A549 (cell line): ENCODE results near the gene MCM5.

Experiments used
- BHLHE40 ChIP-seq: IDR thresholded peaks from 2 replicates; pipeline ENCODE4 v1.6.1; 2012; ENCODE audit warnings: low read depth, low read length, inconsistent platforms
- CHD2 ChIP-seq: fragments of 150-350 bp; IDR thresholded peaks from 2 replicates; pipeline ENCODE4 v1.6.1; 2014; ENCODE audit warnings: low read length; ENCODE audit not compliant: partially characterized antibody
- E2F6 ChIP-seq: IDR thresholded peaks from 2 replicates; pipeline ENCODE4 v1.6.1; 2012; ENCODE audit warnings: low read depth, borderline replicate concordance
- TP53 ChIP-seq: fragments of 250-450 bp; sonication (Bioruptor Pico); IDR thresholded peaks from 2 replicates; pipeline ENCODE4 v1.5.0; 2021; ENCODE audit warnings: mild to moderate bottlenecking, moderate library complexity
- ZNF302 ChIP-seq: fragments of 250-450 bp; sonication (Bioruptor Pico); IDR thresholded peaks from 2 replicates; pipeline ENCODE4 v1.9.0; 2021; ENCODE audit warnings: inconsistent platforms, mild to moderate bottlenecking, moderate library complexity
- TF ChIP-seq, protein P1 (sequence below): fragments of 450-650 bp; IDR thresholded peaks from 2 replicates; pipeline ENCODE4 v1.6.1; 2014; ENCODE audit warnings: antibody characterized with exemption
- TF ChIP-seq, protein P2 (sequence below): fragments of >200 bp; sonication (Bioruptor Twin); formaldehyde crosslinking; IDR thresholded peaks from 3 replicates; pipeline ENCODE4 v1.5.1; 2016

DNA sequence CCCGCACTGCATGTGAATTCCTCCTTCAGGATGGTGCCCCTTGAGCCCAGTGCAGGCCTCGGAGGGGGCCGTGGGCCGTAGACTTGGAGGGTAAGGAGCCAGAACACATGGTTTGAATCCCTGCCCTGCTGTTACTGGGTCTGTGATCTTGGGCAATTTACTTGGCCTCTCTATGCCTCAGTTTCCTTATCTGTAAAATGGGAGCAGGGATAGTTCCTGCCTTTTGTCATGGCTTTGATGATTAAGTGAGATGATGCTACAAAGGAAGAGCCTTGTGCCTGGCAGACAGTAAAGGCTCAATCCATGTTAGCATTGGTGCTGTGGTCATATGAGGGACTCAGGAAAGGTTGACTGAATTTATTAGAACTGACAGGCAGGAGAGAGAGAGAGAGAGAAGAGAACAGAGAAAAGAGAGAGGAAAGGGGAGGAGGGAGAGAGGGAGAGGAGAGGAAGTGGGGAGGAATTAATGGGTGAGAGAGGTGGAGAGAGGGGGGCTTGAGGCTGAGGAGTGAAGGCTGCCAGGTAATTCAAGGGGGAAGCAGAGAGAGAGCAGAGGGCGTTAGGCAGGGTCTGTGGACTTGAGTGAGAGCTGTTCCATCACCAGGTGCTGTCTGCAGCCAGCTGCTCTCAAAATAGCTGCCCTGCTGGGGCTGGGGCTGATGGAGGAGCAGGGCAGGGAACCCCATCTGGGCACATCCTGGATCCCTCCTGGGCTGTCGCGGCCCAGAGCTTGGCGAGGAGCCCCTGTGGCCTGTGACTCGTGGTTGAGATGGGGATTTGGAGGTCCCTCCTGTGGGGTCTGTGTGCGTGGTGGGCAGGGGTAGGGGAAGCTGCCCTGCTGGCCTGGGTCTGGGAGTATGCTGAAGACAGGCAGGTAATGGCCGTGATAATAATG is 44.1 kb downstream of the MCM5 start:
- TF ChIP-seq CHD2 = no peak
- TF ChIP-seq, protein P1, sequence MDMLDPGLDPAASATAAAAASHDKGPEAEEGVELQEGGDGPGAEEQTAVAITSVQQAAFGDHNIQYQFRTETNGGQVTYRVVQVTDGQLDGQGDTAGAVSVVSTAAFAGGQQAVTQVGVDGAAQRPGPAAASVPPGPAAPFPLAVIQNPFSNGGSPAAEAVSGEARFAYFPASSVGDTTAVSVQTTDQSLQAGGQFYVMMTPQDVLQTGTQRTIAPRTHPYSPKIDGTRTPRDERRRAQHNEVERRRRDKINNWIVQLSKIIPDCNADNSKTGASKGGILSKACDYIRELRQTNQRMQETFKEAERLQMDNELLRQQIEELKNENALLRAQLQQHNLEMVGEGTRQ = no peak
- TF ChIP-seq, protein P2, sequence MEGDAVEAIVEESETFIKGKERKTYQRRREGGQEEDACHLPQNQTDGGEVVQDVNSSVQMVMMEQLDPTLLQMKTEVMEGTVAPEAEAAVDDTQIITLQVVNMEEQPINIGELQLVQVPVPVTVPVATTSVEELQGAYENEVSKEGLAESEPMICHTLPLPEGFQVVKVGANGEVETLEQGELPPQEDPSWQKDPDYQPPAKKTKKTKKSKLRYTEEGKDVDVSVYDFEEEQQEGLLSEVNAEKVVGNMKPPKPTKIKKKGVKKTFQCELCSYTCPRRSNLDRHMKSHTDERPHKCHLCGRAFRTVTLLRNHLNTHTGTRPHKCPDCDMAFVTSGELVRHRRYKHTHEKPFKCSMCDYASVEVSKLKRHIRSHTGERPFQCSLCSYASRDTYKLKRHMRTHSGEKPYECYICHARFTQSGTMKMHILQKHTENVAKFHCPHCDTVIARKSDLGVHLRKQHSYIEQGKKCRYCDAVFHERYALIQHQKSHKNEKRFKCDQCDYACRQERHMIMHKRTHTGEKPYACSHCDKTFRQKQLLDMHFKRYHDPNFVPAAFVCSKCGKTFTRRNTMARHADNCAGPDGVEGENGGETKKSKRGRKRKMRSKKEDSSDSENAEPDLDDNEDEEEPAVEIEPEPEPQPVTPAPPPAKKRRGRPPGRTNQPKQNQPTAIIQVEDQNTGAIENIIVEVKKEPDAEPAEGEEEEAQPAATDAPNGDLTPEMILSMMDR = no peak
- TF ChIP-seq ZNF302 (CRISPR knock-in tag) = no peak
- TF ChIP-seq BHLHE40 = no peak
- no peak for TF ChIP-seq TP53 (CRISPR knock-in tag)
- no peak for TF ChIP-seq E2F6
